Measurements from ENCODE around the gene CLIP3.
"Not testable (repeated sequence)": the region's sequence is repeated elsewhere in the genome, so short reads cannot be mapped to it uniquely, and the experiment has no call there.

Gene CLIP3

GRCh38 chr19:35992907-35993765 is 39.5 kb downstream of the CLIP3 start:
- H3K4me1 ChIP-seq (ENCODE audit: control insufficient read depth, insufficient read depth, low read length) = peaks cover 13% of the 10 kb centered on the region
- H3K9ac ChIP-seq (ENCODE audit: low read length) = no peak overlapping the region
- no peaks in the 10 kb centered on the region for H3K36me3 ChIP-seq (ENCODE audit: control insufficient read depth, insufficient read depth, low read length)
- no peak overlapping the region for H3K27ac ChIP-seq (ENCODE audit: low read depth, low read length)
- H3K27me3 ChIP-seq (ENCODE audit: control insufficient read depth, insufficient read depth, low read length) = peaks cover 3% of the 10 kb centered on the region
- H3K4me3 ChIP-seq (ENCODE audit: low read length) = no peak overlapping the region

- Histone ChIP-seq H3K27me3 (ENCODE audit: control insufficient read depth, insufficient read depth, low read length) (peaks cover 3% of the 10 kb centered on the region), H3K9ac (ENCODE audit: low read length) (no peak overlapping the region), H3K4me1 (ENCODE audit: control insufficient read depth, insufficient read depth, low read length) (peaks cover 13% of the 10 kb centered on the region), H3K36me3 (ENCODE audit: control insufficient read depth, insufficient read depth, low read length) (no peaks in the 10 kb centered on the region), H3K27ac (ENCODE audit: low read depth, low read length) (no peak overlapping the region), H3K4me3 (ENCODE audit: low read length) (no peak overlapping the region)
Measured at GRCh38 chr19:35991731-35992450, 40.8 kb downstream of the CLIP3 start.

GRCh38 chr19:35990771-35991730 is 41.6 kb downstream of the CLIP3 start:
- peaks cover 6% of the 10 kb centered on the region for H3K27me3 ChIP-seq (ENCODE audit: control insufficient read depth, insufficient read depth, low read length)
- H3K9ac ChIP-seq (ENCODE audit: low read length) = no peak overlapping the region
- peaks cover 6% of the 10 kb centered on the region for H3K4me1 ChIP-seq (ENCODE audit: control insufficient read depth, insufficient read depth, low read length)
- no peak overlapping the region for H3K4me3 ChIP-seq (ENCODE audit: low read length)
- no peaks in the 10 kb centered on the region for H3K36me3 ChIP-seq (ENCODE audit: control insufficient read depth, insufficient read depth, low read length)
- no peak overlapping the region for H3K27ac ChIP-seq (ENCODE audit: low read depth, low read length)

- Histone ChIP-seq H3K4me1 (ENCODE audit: control insufficient read depth, insufficient read depth, low read length) (peaks cover 3% of the 10 kb centered on the region), H3K36me3 (ENCODE audit: control insufficient read depth, insufficient read depth, low read length) (no peaks in the 10 kb centered on the region), H3K4me3 (ENCODE audit: low read length) (no peak overlapping the region), H3K9ac (ENCODE audit: low read length) (no peak overlapping the region), H3K27me3 (ENCODE audit: control insufficient read depth, insufficient read depth, low read length) (peaks cover 8% of the 10 kb centered on the region), H3K27ac (ENCODE audit: low read depth, low read length) (no peak overlapping the region)
Measured at GRCh38 chr19:35990156-35990555, 42.5 kb downstream of the CLIP3 start.

GRCh38 chr19:35988824-35989223 is 43.8 kb downstream of the CLIP3 start:
- H3K27ac ChIP-seq (ENCODE audit: low read depth, low read length) = no peak overlapping the region
- H3K4me3 ChIP-seq (ENCODE audit: low read length) = no peak overlapping the region
- H3K4me1 ChIP-seq (ENCODE audit: control insufficient read depth, insufficient read depth, low read length) = no peaks in the 10 kb centered on the region
- H3K27me3 ChIP-seq (ENCODE audit: control insufficient read depth, insufficient read depth, low read length) = peaks cover 8% of the 10 kb centered on the region
- no peaks in the 10 kb centered on the region for H3K36me3 ChIP-seq (ENCODE audit: control insufficient read depth, insufficient read depth, low read length)
- no peak overlapping the region for H3K9ac ChIP-seq (ENCODE audit: low read length)

- Histone ChIP-seq H3K4me1 (ENCODE audit: control insufficient read depth, insufficient read depth, low read length) (no peaks in the 10 kb centered on the region), H3K27me3 (ENCODE audit: control insufficient read depth, insufficient read depth, low read length) (peaks cover 8% of the 10 kb centered on the region), H3K36me3 (ENCODE audit: control insufficient read depth, insufficient read depth, low read length) (no peaks in the 10 kb centered on the region), H3K27ac (ENCODE audit: low read depth, low read length) (no peak overlapping the region), H3K4me3 (ENCODE audit: low read length) (no peak overlapping the region), H3K9ac (ENCODE audit: low read length) (no peak overlapping the region)
Measured at GRCh38 chr19:35987571-35987896, 45.1 kb downstream of the CLIP3 start.

- no peak overlapping the region for H3K4me3 ChIP-seq (ENCODE audit: low read length)
- no peaks in the 10 kb centered on the region for H3K4me1 ChIP-seq (ENCODE audit: control insufficient read depth, insufficient read depth, low read length)
- no peaks in the 10 kb centered on the region for H3K36me3 ChIP-seq (ENCODE audit: control insufficient read depth, insufficient read depth, low read length)
- H3K27ac ChIP-seq (ENCODE audit: low read depth, low read length) = no peak overlapping the region
- no peak overlapping the region for H3K9ac ChIP-seq (ENCODE audit: low read length)
- peaks cover 8% of the 10 kb centered on the region for H3K27me3 ChIP-seq (ENCODE audit: control insufficient read depth, insufficient read depth, low read length)
Measured at GRCh38 chr19:35986664-35987570, 45.8 kb downstream of the CLIP3 start.

- H3K27ac ChIP-seq (ENCODE audit: low read depth, low read length) = no peak overlapping the region
- H3K4me1 ChIP-seq (ENCODE audit: control insufficient read depth, insufficient read depth, low read length) = no peaks in the 10 kb centered on the region
- peaks cover 8% of the 10 kb centered on the region for H3K27me3 ChIP-seq (ENCODE audit: control insufficient read depth, insufficient read depth, low read length)
- H3K9ac ChIP-seq (ENCODE audit: low read length) = no peak overlapping the region
- H3K36me3 ChIP-seq (ENCODE audit: control insufficient read depth, insufficient read depth, low read length) = no peaks in the 10 kb centered on the region
- H3K4me3 ChIP-seq (ENCODE audit: low read length) = no peak overlapping the region
Measured at GRCh38 chr19:35986111-35986510, 46.6 kb downstream of the CLIP3 start.

GRCh38 chr19:35983177-35983576 is 49.5 kb downstream of the CLIP3 start:
- no peak overlapping the region for H3K27ac ChIP-seq (ENCODE audit: low read depth, low read length)
- H3K4me3 ChIP-seq (ENCODE audit: low read length) = no peak overlapping the region
- peaks cover 12% of the 10 kb centered on the region for H3K27me3 ChIP-seq (ENCODE audit: control insufficient read depth, insufficient read depth, low read length)
- H3K4me1 ChIP-seq (ENCODE audit: control insufficient read depth, insufficient read depth, low read length) = no peaks in the 10 kb centered on the region
- H3K9ac ChIP-seq (ENCODE audit: low read length) = no peak overlapping the region
- H3K36me3 ChIP-seq (ENCODE audit: control insufficient read depth, insufficient read depth, low read length) = no peaks in the 10 kb centered on the region

DNA sequence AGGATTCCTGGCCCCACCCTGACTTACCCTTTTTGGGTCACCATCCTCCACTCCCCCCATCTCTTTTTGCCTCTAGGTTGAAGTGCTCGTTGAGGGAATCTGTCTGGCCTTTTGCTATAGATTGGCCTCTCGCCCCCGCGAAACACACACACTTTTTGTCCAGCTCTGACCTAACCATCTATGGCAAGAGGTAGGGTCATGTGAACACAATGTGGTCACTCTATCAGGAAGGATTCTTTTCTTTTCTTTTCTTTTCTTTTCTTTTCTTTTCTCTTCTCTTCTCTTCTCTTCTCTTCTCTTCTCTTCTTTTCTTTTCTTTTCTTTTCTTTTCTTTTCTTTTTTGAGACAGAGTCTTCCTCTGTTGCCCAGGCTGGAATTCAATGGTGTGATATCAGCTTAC is 51.7 kb downstream of the CLIP3 start:
- not testable (repeated sequence) for H3K27me3 ChIP-seq (ENCODE audit: control insufficient read depth, insufficient read depth, low read length); H3K4me1 ChIP-seq (ENCODE audit: control insufficient read depth, insufficient read depth, low read length); H3K36me3 ChIP-seq (ENCODE audit: control insufficient read depth, insufficient read depth, low read length); H3K27ac ChIP-seq (ENCODE audit: low read depth, low read length); H3K4me3 ChIP-seq (ENCODE audit: low read length); H3K9ac ChIP-seq (ENCODE audit: low read length)

DNA sequence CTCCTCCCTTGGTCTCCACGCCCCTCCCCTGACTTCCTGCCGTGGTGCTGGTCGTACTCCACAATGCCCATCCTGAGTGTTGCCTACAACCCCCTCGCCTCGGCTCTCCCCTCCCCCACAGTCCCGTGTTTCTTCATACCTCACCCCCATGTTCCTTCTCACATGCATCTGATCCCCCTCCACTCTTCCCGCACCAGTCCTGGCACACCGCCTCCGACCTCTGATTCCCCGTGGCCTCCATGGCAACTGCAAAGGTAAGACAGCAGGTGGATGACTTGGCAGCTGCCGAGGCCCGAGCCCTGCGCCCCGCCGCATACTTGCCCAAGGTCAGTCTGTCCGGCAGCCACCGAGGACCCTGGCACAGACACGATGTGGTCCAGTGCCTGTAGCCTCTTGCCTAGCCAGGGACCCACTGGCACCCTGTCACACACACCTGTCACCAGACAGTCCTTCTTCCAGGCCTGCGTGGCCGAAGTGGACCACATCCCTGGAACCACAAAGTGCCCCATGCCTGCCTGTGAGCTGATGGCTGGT is 53.8 kb downstream of the CLIP3 start:
- Histone ChIP-seq H3K4me3 (ENCODE audit: low read length) (no peak overlapping the region), H3K9ac (ENCODE audit: low read length) (no peak overlapping the region), H3K36me3 (ENCODE audit: control insufficient read depth, insufficient read depth, low read length) (no peaks in the 10 kb centered on the region), H3K27ac (ENCODE audit: low read depth, low read length) (no peak overlapping the region), H3K4me1 (ENCODE audit: control insufficient read depth, insufficient read depth, low read length) (no peaks in the 10 kb centered on the region), H3K27me3 (ENCODE audit: control insufficient read depth, insufficient read depth, low read length) (peaks cover 7% of the 10 kb centered on the region)
